DOHH2 (cell line): ENCODE data around the gene IL1RAPL1.

Source experiments
- CTCF ChIP-seq: fragments of 200-600 bp; sonication (generic); IDR thresholded peaks from one replicate; pipeline ENCODE4 v1.5.1; 2014; ENCODE audit warnings: antibody characterized with exemption, mild to moderate bottlenecking, low read depth, low read length; ENCODE audit not compliant: poor library complexity, severe bottlenecking
- EZH2phosphoT487 ChIP-seq: fragments of 200-600 bp; sonication (generic); IDR thresholded peaks from 2 replicates; pipeline ENCODE4 v1.6.1; 2017; ENCODE audit warnings: borderline replicate concordance, mild to moderate bottlenecking, antibody characterized with exemption, low read length, moderate library complexity, mixed read lengths

- no peak for TF ChIP-seq CTCF
- TF ChIP-seq EZH2phosphoT487 = no peak
These were observed 297.6 kb downstream of the IL1RAPL1 start for GRCh38 chrX:28884823-28885222.
